GM21360 (cell line): ENCODE results near the gene TNP2.

Experiments used
- ATAC-seq: cut with Tn5 transposase; IDR thresholded peaks from one replicate; pipeline ENCODE4 v1.9.1; 2021; ENCODE audit warnings: mild to moderate bottlenecking, moderate library complexity; ENCODE audit not compliant: unreplicated experiment

The TNP2 gene

GRCh38 chr16:11278681-11279628 is 9.8 kb upstream of the TNP2 start:
- no peak for ATAC-seq

DNA sequence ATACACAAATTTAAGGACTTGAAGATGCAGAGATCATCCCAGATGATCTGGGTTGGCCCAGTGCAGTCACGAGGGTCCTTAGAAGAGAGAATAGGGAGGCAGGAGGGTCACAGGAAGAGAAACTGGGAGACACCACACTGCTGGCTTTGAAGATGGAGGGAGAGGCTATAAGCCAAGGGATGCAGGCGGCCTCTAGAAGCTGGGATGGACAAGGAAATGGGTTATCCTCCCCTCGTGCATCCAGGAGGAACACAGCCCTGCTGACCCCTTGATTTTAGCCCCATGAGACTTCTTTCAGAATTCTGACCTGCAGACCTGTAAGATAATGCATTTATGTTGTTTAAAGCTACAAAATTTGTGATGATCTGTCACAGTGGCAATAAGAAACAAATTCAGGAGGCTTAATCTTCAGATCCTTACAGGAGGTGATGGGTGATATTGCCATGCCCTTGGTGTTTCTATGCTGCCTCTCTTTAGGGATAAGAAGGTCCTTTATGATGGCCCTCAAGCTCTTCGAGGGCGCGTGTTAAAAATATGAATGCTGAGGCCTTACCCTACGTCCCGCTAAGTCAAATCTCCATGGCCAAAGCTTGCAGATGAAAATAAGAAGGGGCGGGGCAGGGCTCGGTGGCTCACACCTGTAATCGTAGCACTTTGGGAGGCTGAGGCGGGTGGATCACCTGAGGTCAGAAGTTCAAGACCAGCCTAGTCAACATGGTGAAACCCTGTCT is 8.6 kb upstream of the TNP2 start:
- no peak for ATAC-seq

DNA sequence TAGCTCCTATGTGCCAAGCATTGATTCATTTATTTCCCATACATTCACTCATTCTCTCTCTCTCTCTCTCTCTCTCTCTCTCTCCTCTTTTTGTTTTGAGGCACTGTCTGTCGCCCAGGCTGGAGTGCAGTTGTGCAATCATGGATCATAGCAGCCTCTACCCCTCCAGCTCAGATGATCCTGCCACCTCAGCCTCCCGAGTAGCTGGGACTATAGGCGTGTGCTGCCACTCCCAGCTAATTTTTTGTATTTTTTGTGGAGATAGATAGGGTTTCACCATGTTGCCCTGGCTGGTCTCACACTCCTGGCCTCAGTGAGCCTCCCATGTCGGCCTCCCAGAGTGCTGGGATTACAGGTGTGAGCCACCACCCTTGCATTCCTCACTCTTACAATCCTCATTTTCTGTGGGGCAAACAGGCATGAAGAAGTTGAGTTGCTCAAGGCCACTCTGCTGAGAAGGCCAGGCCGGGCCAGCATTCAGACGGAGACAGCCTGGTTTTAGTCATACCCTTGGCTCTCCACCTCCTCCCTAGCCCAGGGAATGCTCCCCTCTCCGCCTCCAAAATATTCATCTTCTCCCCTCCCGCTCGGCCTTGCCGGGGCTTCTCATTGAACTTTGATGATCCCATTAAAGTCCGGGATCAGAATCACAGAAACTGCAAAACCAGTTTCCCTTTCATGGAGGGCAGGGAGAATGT is 7.9 kb upstream of the TNP2 start:
- no peak for ATAC-seq

DNA sequence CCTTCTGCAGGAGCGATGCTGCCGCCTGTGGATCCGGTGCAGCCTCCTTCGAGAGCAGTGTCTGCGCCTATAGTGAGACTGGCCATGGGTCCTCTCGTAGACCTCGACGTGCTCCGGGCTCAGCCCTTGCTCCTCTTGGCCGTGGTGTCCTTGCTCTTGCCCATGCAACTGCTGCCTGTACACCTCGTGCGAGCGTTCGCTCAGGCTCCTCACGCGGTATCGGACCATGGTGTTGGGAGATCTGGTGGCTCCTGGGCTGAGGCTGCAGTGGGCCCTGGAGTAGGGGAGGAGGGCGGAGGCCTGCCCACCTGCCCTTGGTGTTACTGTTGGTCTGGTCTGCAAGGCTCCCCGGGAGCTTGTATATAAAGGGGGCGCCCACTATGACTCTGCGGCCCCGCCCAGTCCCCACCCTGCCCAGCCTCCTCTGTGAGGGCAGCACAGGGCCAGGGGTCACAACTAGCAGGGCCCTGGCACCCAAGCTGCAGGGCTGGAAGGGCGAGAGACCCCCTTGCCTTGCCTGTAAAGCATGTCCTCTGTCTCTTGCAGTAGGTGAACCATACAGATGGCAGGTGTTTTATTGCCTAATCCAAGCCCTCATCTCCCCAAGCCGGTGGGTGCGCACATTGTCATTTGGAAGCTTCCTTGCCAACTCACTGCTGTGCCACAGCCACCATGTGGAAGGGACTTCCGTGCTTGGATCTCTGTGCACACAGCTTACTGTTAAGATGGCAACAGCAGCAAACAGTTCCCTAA is 7.2 kb upstream of the TNP2 start, which contains the start of gene PRM2:
Gene PRM2 (minus strand): TSS at position 338 of the 753 bp plus-strand sequence. CDS start 110 bp downstream, at position 228.
- ATAC-seq: no peak

- ATAC-seq: no peak
Observed at GRCh38 chr16:11274964-11275363, 5.8 kb upstream of the TNP2 start.

GRCh38 chr16:11273721-11274324 is 4.7 kb upstream of the TNP2 start:
- no peak for ATAC-seq

- ATAC-seq: no peak
Observed at GRCh38 chr16:11272921-11273720, 4.0 kb upstream of the TNP2 start, which contains the start of gene PRM3. TSS of gene PRM3 (minus strand) at chr16:11273629. CDS start at chr16:11273595, 34 bp downstream.

DNA sequence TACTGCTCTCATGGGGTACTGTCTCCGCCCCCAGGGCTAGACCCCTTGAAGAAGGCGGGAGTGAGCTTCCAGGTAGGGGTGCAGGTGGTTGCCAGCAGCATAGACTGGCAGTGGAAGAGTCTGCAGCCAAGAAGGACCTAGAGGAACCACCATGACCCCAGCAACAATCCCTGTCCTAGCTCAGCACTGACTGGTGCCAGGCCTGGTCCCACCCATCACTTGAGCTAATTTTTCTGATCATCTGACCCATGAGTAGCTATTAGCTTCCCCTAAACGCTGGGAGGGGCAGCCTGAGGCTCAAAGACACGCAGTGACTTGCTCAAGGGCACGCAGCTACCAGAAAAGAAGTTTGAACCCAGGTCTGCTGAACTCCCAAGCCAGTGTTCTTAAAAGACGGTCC is 3.4 kb upstream of the TNP2 start:
- ATAC-seq: no peak

DNA sequence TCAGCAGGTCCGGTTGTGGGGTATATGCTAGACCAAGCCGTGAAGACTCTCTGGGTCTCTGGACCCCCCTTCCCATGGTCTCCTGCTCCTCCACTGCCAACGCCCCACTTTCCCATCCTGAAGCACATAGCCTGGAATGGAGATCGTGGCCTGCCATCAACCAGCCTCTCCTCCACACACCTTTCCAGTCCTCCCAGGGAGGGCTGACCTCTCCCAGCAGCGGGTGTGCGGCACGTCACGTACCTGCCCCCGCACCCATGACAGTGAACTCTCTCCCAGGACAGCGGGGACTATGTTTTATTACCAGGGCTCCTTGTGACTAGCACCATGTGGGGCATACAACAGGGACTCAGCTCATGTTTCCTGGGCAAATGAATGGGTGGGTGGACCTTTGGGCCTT is 2.5 kb upstream of the TNP2 start:
- no peak for ATAC-seq

DNA sequence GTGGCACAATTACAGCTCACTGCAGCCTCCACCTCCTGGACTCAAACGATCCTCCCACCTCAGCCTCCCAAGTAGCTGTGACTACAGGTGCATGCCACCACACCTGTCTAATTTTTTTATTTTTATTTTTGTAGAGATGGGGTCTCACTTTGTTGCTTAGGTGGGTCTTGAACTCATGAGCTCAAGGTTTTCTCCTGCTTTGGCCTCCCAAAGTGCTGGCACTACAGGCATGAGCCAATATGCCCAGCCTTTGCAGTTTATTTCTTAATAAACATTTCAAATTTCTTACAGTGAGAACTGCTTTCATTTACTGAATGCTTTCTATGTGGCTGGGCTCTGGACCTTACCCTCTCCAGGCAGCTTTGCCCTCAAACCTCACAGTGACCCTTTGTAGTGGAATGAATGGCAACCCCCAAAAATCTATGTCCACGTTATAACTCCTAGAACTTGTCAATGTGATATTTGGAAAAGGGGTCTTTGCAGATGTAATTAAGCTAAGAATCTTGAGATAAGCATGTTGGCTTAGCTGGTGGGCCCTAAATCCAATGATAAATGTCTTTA is 1.6 kb upstream of the TNP2 start:
- no peak for ATAC-seq

DNA sequence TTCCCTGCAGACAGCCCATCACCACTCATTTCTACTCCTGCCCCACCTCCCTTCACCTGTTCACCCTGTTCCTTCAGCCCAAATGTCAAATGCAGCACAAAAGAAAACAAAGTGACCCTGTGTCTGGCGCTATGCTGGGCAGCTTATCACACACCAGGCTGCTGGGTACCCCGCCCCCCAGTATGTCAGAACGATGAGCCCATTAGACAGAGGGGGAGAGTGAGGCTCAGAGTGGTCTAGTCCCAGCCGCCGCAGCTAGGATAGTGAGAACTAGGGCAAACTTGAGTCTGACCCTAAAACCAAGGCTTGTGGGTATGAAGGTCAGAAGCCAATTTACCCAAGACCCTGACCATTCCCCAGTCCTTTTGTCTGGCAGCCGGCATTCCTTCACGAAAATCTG is 4.0 kb downstream of the TNP2 start:
- no peak for ATAC-seq

DNA sequence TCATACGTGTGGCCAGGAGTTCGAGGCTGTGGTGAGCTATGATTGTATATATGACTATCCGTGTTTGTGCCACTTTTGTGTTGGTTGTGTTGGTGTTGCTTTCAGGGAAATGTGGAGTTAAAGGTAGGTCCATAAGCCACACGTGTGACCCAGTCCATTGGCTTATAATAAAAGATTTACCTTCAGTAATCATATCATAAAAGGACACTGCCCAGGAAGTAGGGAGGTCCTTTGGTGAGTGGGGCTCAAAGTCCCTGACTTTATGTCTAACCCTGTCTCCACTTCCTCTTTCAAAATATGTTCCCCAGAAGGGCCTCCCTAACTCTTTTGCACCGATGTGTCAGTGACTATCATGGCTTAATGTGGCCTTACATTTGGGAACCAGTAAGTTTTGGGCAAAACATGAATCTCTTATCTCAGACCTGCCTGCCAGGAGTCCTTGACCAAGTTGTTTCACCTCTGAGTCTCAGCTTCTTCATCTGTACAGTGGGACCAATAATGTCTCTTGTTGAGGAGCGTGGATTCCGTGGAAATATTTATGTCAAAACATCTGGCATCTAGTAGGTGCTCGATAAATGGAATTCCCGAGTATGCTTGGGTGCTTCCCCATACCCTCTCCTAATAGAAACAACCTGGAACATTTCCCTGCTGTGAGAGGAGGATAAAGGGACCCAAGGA is 4.8 kb downstream of the TNP2 start:
- ATAC-seq: no peak

DNA sequence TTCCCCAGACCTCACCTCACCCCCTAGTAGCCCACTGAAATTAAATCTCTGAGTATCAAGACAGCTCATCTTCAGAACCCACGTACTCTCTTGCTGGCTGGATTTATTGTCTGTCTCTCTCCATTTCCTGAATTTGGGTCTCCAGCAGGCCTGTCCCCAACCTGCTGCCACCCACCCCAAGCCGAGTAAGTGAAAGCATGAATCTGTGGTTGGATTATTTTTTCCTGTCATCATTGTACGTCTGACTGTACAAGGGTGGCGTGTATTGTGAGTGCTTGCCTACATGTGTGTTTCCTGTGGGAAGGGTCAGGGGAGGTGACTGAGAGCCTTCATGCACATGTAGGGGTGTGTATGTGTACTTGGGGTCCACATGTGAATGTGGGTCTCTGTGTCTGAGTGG is 5.4 kb downstream of the TNP2 start:
- no peak for ATAC-seq

DNA sequence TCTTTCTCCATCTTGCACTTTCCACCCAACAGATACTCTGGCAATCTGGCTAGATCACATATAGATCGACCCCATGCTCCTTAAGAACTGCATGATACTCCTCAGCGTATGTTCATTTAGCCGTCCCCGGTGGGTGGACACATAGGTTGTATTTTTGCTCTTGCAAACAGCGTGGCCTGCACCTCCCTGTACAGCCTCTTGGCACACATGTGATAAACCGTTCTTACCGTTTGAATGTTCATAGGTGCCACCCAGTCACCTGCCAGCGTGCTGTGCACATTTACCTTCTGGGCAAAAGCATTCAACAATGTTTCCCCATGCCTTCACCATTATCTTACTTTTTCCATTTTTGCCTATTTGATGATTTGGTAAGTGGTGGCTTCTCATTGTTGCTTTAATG is 6.2 kb downstream of the TNP2 start:
- ATAC-seq: no peak

- ATAC-seq: no peak
Observed at GRCh38 chr16:11260596-11260966, 8.5 kb downstream of the TNP2 start.

GRCh38 chr16:11259655-11260595 is 9.2 kb downstream of the TNP2 start:
- no peak for ATAC-seq
